OCI-LY3 (cell line): ENCODE measurements around the gene SLC14A1.

ENCODE experiments used
- CTCF ChIP-seq: fragments of 200-600, 300-600 bp; sonication (generic); IDR thresholded peaks from 2 replicates; pipeline ENCODE4 v1.5.1; 2014; ENCODE audit warnings: antibody characterized with exemption, low read length, low read depth
- EZH2phosphoT487 ChIP-seq: fragments of 200-600 bp; shearing (Covaris generic); IDR thresholded peaks from 2 replicates; pipeline ENCODE4 v1.6.1; 2018; ENCODE audit warnings: antibody characterized with exemption, mixed run types, low read depth

GRCh38 chr18:45749918-45750689 lies 26.1 kb downstream of the SLC14A1 start:
- TF ChIP-seq CTCF (no peak), EZH2phosphoT487 (no peak)
